ENCODE results near the gene AGBL1.

AGBL1 gene

GRCh38 chr15:86333819-86334218 is 254.1 kb downstream of the AGBL1 start:
- DNase-seq: no peak

- DNase-seq: no peak
Measured at GRCh38 chr15:86336051-86336788, 256.5 kb downstream of the AGBL1 start.

- DNase-seq: no peak
Measured at GRCh38 chr15:86337071-86337470, 257.4 kb downstream of the AGBL1 start.

GRCh38 chr15:86347245-86347644 is 267.6 kb downstream of the AGBL1 start:
- no peak for DNase-seq

- no peak for DNase-seq
Measured at GRCh38 chr15:86349565-86349964, 269.9 kb downstream of the AGBL1 start.

- DNase-seq: no peak
Measured at GRCh38 chr15:86353213-86353612, 273.5 kb downstream of the AGBL1 start.

GRCh38 chr15:86355361-86355760 is 275.7 kb downstream of the AGBL1 start:
- DNase-seq: no peak

GRCh38 chr15:86355801-86356200 is 276.1 kb downstream of the AGBL1 start:
- DNase-seq: no peak

GRCh38 chr15:86362555-86362954 is 282.9 kb downstream of the AGBL1 start:
- no peak for DNase-seq

- no peak for DNase-seq
Measured at GRCh38 chr15:86373147-86373546, 293.5 kb downstream of the AGBL1 start.

GRCh38 chr15:86375733-86376280 is 296.1 kb downstream of the AGBL1 start:
- DNase-seq: no peak

GRCh38 chr15:86377914-86378313 is 298.2 kb downstream of the AGBL1 start:
- no peak for DNase-seq

- DNase-seq: no peak
Measured at GRCh38 chr15:86382341-86382740, 302.7 kb downstream of the AGBL1 start.

GRCh38 chr15:86383611-86384010 is 303.9 kb downstream of the AGBL1 start:
- no peak for DNase-seq

- no peak for DNase-seq
Measured at GRCh38 chr15:86384186-86384585, 304.5 kb downstream of the AGBL1 start.

GRCh38 chr15:86392296-86392695 is 312.6 kb downstream of the AGBL1 start:
- no peak for DNase-seq

- DNase-seq: no peak
Measured at GRCh38 chr15:86392874-86393273, 313.2 kb downstream of the AGBL1 start.

- DNase-seq: no peak
Measured at GRCh38 chr15:86394866-86395265, 315.2 kb downstream of the AGBL1 start.

GRCh38 chr15:86399041-86399954 is 319.6 kb downstream of the AGBL1 start:
- DNase-seq: no peak

- DNase-seq: no peak
Measured at GRCh38 chr15:86403221-86403620, 323.6 kb downstream of the AGBL1 start.

- DNase-seq: no peak
Measured at GRCh38 chr15:86403914-86404583, 324.4 kb downstream of the AGBL1 start.

- DNase-seq: no peak
Measured at GRCh38 chr15:86408261-86408660, 328.6 kb downstream of the AGBL1 start.

GRCh38 chr15:86411916-86412315 is 332.2 kb downstream of the AGBL1 start:
- DNase-seq: no peak
